ENCODE measurements around the gene CMSS1.

Gene CMSS1

DNA sequence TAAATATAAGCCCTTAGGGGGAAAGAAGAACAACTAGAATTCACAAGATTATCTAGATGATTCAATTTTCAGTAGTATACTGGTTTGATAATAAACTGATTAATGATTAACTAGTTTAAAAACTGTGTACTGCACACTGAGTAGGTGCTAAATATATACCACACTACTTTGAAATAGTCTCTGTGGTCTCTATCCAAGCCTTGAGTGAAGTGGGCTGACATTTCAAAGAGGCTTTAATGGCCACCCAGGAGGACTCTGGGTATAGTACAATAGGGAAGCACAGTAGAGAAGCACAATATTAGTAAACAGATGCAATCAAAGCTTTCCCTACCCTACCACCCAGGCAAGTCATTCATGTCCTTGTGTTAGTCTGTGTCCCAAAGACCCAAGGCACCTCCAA is 249.9 kb downstream of the CMSS1 start:
- no peak for DNase-seq

DNA sequence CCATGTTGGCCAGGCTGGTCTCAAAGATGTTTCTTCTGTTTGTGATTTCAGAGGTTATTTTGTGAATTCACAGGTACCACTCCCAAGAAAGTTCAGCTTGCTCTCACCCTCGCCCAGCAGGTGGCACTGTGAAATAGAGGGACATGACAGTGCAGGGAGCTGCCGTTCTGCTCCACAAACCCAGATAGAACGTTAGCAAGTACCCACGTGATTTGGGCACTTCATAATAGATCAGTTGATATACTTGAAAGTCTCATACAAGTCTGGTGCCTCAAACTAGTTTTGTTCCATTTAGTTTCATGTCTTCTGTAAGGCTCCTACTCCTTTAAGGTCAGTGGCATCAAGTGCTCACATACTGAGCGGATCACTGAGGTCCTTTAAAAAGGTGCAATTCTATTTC is 251.2 kb downstream of the CMSS1 start:
- peak; percentile 52 to 71 (median 53) for DNase-seq

DNA sequence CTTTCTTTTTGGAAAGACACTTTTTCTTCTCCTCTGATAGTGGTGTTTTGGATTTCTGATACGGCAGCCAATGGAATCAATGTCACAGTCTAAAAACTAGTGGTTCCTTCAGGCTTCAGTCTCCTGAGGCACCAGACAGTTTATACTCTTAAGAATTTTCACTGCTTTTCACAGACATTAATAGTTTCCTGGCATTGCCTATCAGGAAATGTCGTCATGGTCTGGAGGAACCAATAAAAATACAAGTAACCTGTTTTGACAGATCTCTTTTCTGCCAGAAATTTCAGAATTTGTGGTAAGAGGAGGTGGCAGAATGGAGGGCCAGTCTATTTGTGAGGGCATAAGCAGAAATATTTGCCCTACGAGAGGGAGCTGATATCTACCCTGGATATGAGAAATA is 251.8 kb downstream of the CMSS1 start:
- no peak for DNase-seq

DNA sequence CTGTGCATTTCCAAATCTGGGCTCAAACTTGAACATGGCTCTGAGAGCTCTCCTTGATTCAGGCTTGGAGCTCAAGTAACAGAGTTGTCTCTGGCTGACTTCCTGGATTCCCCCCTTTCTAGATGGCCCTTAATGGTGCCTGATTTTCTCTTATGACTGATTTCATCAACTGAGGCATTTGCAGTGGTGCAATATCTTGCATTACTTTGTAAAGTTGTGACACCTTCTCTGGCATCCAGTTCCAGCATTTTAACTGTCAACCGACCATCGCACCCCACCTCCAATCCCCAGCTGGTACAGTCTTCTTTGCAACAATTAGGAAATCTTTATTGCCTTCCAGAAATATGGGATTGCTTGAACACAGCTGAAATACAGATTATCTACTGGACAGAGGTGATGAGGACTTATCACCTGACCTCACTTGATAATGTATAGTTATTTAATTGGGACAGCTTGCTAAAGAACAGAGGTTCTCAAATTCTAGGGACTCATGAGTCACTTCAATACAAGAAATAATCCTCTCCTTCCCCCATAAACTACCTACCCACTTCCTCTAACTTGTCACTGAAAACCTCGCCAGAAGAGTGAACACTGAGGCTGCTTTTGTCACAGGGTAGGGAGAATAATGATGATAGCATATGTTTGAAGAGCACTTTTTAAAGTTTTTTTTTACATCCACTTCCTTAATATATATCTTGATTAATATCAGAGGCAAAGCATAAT is 254.8 kb downstream of the CMSS1 start:
- no peak for DNase-seq

DNA sequence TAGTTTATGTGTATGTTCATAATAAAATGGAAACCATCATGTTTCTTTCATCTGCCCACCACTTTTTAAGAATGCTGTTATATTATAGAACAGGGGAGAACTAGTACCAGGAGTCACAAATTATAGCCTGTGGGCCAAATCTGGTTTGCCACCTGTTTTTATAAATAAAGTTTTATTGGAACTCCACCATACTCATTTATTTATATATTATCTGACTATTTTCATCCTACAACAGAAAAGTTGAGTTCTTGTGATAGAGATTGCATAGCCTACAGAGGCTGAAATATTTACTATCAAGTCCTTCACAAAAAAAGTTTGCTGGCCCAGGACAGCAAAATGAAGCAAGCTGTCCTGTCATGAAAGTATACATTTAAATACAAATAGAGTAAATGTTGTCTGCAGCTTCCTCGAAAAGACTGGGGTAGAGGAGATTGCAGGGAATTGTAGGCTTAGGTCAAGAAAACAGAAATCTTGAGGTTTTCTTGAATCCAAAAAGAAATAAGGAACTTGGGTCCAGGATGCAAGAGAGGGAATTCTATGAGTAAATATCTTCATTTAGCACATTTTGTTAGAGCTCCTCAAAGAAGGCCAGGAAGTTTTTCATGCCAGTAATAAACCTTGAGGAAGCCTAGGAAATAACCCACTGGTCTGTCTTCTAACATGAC is 255.5 kb downstream of the CMSS1 start:
- DNase-seq: no peak

DNA sequence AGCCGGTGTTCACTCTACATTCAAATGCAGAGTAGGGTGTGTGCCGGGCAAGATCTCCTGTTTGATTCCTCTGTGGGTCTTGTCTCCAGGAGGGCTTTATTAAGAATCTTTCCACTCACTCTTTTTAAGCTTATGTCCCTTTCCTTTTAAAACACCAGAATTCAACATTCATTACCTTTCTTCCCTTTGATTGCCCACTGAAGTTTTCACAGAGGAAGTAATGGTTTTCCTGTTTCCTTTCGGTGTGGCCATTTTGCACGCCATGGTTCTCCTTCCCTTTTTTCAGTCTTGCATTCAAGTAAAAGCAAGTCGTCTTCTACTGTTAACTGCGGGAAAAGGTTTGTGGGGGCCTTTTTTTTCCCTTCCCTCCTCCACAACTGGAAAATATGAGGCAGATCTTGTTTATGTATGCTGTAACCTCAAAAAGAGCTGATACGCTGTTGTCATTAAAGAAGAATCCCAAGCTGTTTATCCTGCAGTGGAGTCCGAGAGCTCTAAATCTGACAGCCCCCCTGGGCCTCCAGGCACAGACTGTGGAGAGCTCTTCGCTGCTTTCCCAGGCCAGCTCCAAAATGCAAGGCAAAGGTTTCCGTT is 256.1 kb downstream of the CMSS1 start:
- DNase-seq: no peak

DNA sequence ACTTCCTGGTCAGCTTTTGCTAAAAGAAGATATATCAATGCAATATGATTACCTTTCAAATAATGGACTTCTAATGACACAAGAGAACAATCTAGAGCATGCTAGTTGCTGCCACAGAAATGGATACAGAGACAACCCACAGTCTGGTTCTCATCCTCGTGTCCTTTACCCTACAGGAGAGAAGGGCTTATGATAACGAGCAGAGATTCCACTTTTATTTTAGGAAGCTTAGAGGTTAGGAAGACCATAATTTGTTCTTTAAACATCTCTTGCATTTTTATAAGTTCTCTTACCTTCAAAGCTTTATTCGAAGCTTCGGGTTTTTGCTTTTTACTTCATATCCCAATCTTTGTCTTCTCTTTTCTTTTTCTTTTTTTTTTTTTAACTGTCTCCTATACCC is 257.5 kb downstream of the CMSS1 start:
- DNase-seq: no peak

DNA sequence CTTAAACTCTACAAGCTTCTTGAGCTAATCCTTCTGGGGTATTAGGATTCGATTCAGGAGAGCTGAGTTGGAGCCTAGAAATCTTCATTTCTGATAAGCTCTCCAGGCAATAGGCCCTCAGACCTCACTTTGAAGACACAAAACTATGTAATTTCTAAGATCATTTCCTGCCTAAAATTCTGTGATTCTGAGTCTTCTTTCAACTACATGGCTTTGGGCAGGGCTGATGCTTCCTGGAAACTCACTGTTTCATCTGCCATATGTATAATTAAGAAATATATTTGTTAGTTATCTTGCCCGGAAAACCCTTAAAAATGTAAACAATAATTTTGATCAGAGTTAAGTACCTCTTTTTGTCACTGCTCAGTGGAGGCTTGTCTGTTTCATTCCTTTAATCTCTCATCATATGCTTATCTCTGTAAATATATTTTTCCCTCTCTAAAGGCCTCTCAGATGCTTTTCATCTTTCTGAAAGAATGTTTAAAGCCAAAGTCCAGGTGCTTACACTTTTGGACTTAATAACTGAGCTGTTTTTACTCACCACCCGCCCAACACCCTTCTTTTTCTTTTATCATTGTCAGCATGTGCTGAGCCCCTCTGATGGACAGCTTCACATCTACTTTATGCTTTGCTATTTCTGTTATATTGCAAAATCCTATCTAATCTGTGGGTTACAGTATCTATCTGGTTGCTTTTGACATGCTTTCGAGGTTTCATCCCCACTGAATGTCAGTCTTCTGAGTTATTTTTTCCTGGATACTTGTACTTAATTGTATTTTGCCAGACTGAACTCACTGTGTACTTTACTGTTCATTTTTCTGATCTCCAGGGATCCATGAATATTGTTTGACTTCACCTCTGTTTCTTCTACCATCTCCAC is 258.4 kb downstream of the CMSS1 start:
- DNase-seq: no peak

DNA sequence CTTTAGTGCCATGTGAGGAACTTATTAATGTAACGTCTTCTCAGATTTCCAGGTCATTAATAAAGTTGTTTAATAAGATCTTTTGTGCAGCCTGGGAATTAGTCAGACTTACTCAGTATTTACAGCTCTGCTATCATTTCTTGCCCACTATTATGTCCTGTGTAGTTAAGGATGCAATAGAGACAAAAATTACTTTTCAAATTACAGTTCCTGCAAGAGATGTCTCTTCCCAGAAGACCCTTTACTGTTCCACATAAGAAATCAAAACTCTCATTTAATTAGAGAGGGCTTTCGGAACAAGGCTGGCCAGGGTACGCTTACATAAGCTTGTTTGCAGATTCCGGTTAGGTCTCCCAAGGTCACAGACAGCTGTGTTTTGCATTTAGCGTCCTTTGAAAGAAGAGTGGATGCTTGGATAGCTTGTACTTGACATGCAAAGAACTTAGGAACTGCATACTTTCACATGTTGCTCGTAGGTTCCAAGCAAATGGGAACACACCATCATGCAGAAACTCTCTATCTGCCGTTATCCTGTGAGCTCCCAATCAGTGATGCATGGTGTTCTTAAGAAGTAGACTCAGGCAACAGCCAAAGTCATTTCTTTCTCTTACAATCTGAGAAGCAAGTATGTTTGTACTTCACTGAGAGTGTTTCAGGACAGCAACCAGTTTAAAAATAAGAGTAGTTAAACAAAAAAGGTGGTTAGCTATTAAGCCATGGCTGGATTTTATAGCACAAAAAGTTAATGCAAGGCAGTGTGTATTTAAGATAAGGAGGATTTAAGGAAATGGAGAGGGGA is 259.3 kb downstream of the CMSS1 start:
- DNase-seq: no peak

DNA sequence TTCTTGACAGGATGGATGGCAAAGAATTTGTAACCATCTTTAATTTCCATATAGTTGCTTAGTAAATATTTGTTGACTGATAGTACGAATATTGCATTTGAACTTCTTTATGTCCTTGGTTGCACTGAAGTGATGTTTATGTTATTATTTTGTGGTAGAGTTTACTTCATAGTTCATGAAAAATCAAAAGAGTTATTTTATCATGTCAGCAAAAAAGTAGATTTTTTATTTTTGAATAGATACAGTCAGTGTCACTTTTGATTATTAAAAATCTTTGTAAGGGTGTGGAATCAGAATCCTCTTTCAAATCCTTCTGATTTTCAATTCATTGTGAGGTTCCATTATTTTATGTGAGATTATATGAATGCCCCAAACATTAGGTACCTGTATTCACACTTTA is 261.7 kb downstream of the CMSS1 start:
- no peak for DNase-seq

DNA sequence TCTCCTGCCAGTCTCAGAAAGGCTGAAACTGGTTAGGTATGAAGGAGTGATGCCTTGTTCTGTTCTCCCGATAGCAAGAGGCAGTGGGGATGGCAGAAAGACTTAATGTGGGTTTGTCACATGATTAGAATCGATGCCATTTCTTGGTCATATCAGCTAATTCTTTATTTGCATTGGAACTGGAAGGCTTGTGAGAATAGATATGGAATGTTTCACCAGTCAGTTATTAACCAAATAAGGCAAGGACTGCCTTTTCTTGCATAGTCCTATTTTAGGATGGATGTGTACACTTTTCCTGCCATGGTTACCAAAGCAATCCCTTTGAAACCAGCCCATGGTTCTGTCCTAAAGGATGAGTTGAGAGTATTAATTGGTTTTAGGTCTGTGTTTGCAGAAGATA is 262.9 kb downstream of the CMSS1 start:
- DNase-seq: no peak

DNA sequence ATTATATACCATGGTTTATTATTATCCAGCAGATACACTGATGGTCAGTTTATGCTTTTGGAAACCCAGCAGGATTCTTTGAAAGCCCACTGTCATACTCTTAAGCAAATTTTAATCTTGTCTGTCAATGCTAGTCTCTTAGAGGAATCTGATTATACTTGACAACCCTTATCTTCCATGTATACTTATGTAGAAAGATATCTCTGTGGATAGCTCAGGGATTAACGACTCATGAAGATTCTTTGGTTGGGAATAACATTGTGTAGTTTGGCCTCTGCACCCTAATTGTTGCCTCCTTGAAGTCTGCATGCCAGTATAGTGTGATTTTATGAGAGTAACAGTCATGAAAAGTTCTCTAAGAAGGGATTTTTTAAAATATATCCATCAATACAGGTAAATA is 263.6 kb downstream of the CMSS1 start:
- no peak for DNase-seq

DNA sequence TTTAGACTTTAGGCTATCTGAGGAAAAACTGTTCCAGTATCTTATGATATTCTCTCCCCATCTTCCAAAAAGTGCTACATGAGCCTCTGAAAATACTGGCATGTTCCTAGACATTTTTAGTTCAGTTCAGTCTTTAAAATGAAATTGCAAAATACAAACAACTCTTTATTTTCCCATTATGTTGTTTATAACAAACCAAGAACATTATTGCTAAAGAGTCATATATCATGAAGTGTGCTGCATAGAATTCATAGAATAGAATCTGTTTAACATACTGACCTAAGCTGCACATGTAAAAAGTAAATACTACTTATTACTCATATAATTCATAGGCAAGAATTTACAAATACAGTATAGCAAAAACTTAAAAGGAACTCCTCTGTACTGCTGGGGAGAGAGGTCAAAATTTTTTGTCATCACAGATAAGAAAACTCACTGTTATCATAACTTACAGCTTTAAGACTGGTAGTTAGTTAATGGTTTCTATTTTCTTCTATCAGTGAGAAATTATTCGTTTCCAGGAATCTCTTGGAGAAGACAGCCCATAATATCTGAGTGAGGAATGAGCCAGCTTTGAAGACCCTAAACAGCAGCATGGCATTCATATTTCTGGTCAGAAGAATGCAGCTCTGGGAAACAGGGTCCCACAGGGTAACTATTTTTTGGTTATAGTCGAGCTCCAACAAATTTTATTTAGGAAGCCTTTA is 264.5 kb downstream of the CMSS1 start:
- no peak for DNase-seq

DNA sequence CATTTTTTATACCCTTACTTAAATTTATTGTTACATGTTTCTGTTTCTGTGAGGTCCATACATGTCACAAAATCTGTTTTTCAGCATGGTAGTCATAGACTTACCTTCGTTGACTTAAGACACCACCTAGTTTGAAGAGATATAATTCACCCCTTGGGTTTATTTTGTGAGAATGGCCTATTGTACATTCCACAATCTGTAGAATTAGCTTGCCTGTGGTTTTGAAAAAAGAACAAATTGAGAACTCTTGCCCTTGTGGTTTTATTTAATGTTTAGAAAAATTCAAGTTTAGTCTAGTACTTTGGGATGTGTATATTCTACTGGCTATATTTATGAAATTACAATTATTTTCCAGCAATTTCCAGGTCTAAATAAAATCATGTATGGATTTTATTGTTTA is 265.1 kb downstream of the CMSS1 start:
- no peak for DNase-seq

DNA sequence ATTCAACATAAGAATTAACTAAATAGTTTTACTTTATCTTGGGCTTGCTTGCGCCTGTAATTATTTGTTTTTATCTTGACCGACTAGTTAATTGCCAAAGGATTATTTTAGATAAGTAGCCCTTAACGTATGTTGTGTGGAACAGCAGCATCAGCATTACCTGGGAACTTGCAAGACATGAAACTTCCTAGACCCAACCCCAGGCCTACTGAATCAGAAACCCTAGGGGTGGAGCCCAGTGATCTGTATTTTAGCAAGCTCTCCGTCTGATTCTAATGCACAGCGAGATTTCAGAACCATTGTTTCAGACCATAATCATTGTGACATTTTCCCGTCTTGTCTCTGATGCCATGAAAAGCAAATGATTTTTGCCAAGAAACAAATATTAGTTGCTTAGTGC is 265.5 kb downstream of the CMSS1 start:
- no peak for DNase-seq

DNA sequence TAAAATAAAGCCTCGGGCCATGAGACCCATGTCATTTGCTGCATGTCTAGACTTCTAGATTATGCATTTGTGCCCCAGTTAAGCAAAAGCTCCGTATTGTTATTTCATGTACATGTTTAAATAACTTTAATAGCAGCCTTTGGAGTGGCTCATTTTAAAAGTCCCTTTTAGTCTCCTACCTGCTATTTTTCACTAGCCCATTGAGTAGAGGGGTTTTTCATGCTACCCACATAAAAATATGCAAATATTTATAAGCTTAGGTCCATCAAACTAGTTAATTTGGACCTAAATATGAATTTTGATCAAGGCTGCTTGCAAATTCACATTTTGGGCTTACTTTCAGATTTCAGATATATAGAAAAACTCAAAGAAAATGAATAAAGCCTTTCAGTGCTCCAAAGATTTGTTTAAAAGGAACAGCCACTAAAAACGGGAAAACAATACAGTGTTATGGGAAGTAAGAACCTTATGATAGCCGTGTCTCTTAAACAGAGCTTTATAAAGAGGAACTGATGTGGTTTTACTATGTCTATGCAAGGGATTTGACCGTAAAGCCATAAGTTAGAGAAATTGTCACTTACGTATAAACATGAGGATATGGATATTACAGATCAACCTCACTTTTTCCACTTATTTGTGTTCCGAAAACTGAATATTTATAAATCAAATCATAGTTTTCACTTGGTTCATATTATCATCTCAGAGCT is 266.6 kb downstream of the CMSS1 start:
- no peak for DNase-seq

DNA sequence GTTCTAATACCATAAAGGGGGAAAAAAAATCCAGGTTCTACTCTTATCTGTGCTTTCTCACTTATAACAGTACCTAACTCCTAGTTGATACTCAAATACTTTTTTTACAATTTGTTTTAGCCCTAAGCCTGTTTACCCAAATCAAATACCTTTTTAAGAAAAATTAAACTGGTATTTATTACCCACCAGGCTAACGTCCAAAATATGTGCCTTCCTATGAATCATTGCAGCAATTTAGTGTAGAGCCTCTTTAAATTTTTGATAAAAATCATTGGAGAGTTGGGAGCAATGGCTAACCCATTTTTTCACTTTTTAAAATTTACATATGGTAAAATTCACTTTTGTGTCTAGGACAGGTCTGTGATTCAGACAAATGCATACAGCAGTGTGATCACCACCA is 268.7 kb downstream of the CMSS1 start:
- no peak for DNase-seq

DNA sequence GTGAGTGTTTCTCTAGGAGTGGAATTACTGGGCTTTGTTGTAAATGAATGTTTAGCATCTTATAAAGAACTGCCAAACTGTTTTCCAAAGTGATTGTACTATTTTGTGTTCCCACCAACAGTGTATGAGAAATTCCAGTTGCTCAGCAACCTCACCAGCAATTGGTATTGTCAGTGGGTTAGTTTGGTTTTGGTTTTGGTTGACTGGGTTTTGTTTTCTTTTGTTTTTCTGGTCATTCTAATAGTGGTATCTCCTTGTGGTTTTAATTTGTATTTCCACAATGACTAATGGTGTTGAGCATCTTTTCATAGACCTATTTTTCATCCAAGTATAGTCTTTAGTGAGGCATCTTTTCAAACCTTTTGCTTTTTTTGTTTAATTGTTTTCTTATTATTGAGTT is 269.5 kb downstream of the CMSS1 start:
- DNase-seq: no peak

DNA sequence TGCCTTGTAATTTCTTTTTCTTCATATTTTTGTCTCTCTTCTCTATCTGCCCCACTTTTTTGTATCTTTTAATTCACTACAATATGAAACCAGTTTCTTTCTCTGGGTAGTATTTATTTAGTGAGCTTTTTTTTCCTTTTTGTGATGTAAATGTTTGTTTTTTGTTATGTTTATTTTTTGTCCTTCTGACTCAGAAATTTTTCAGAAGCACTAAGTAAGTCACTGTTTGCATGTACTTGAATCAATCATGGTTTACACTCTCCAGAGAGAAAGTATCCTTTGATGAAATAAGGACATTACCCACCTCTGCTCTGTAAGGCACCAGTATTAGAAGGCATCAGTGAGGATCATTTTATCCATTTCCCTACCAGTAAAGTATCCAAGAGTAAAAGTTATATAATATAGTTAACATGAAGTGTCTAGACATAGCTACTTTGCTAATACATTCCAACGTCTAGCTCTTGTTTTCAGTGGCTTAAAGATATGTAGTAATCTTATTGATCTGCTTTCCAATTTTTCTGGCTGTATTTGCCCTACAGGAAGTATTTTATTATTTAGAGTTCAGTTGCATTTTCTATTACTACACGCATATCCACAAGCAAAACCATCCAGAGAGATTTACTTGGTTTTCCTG is 271.2 kb downstream of the CMSS1 start:
- DNase-seq: no peak

DNA sequence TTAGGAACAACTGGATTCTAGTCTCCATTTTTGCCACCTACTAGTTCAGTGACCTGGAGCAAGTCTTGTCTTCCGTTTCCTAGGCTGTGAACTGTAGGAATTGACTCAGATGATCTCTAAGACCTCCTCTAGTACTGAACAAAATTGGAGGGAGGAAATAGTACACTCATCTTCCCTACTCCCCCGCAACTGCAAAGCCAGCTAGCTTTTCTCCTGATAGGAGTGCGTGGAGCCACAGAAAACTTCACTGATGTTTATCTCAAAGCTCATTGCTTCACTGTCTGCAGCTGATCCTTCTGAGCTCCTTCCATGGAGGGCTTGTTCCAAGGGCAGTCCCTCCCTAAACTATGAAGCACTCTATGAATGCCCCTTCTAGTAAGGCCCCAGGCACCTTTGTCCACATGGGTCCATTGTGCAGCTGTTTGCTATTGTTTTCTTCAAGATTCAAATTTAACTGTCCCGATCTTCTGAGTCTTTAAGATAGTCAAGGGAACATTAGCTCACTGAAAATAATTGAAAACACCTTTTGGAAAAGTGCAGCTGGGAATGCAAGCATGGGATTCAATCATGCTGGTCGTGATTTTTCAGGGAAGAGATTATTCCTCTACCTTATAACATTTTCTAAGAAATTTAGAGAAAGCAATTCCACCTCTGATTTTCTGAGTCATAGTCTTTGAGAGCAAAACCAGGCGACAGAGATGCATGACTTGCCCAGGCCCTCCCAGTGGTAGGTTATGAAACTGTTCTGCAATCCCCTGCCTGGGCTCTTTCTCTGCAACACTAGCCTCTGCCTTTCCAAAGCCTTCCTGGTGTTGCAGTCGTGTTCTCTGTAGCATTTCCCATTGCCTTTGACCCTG is 272.4 kb downstream of the CMSS1 start:
- no peak for DNase-seq

Data from activated CD4-positive, CD25-positive, alpha-beta regulatory T cell (primary cell).